Ishikawa (cell line): ENCODE data around the gene ABR.

Experiments
- CEBPB ChIP-seq: IDR thresholded peaks from 2 replicates; pipeline ENCODE4 v1.6.1; 2012
- CREB1 ChIP-seq: IDR thresholded peaks from 2 replicates; pipeline ENCODE4 v1.6.1; 2012; ENCODE audit warnings: low read depth
- EGR1 ChIP-seq: IDR thresholded peaks from 2 replicates; pipeline ENCODE4 v1.6.1; 2012
- EP300 ChIP-seq: IDR thresholded peaks from 2 replicates; pipeline ENCODE4 v1.6.1; 2012; ENCODE audit warnings: borderline replicate concordance
- FOXM1 ChIP-seq: IDR thresholded peaks from 2 replicates; pipeline ENCODE4 v1.6.1; 2012; ENCODE audit warnings: low read depth, borderline replicate concordance
- MAX ChIP-seq: IDR thresholded peaks from 2 replicates; pipeline ENCODE4 v1.6.1; 2012
- NFIC ChIP-seq: IDR thresholded peaks from 2 replicates; pipeline ENCODE4 v1.6.1; 2012
- RAD21 ChIP-seq: IDR thresholded peaks from 2 replicates; pipeline ENCODE4 v1.6.1; 2012; ENCODE audit warnings: low read depth
- TAF1 ChIP-seq: IDR thresholded peaks from 2 replicates; pipeline ENCODE4 v1.6.1; 2012; ENCODE audit warnings: low read depth, mild to moderate bottlenecking
- TCF12 ChIP-seq: IDR thresholded peaks from 2 replicates; pipeline ENCODE4 v1.6.1; 2012; ENCODE audit warnings: low read depth
- TEAD4 ChIP-seq: IDR thresholded peaks from 2 replicates; pipeline ENCODE4 v1.6.1; 2012
- YY1 ChIP-seq: IDR thresholded peaks from 2 replicates; pipeline ENCODE4 v1.6.1; 2012; ENCODE audit warnings: low read depth
- ZBTB7A ChIP-seq: IDR thresholded peaks from 2 replicates; pipeline ENCODE4 v1.6.1; 2012; ENCODE audit warnings: low read depth
- TF ChIP-seq, protein P1 (sequence below): IDR thresholded peaks from 2 replicates; pipeline ENCODE4 v1.6.1; 2012
- TF ChIP-seq, protein P2 (sequence below): IDR thresholded peaks from 2 replicates; pipeline ENCODE4 v1.6.1; 2012; ENCODE audit warnings: low read depth, mild to moderate bottlenecking

Gene ABR

GRCh38 chr17:968812-969730 lies 210.7 kb downstream of the ABR start:
- no peak for TF ChIP-seq CREB1
- no peak for TF ChIP-seq ZBTB7A
- no peak for TF ChIP-seq EGR1
- TF ChIP-seq RAD21: no peak
- no peak for TF ChIP-seq YY1
- TF ChIP-seq, protein P1, sequence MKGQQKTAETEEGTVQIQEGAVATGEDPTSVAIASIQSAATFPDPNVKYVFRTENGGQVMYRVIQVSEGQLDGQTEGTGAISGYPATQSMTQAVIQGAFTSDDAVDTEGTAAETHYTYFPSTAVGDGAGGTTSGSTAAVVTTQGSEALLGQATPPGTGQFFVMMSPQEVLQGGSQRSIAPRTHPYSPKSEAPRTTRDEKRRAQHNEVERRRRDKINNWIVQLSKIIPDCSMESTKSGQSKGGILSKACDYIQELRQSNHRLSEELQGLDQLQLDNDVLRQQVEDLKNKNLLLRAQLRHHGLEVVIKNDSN: no peak
- no peak for TF ChIP-seq NFIC
- TF ChIP-seq TAF1: no peak
- TF ChIP-seq EP300: no peak
- no peak for TF ChIP-seq TEAD4
- TF ChIP-seq, protein P2, sequence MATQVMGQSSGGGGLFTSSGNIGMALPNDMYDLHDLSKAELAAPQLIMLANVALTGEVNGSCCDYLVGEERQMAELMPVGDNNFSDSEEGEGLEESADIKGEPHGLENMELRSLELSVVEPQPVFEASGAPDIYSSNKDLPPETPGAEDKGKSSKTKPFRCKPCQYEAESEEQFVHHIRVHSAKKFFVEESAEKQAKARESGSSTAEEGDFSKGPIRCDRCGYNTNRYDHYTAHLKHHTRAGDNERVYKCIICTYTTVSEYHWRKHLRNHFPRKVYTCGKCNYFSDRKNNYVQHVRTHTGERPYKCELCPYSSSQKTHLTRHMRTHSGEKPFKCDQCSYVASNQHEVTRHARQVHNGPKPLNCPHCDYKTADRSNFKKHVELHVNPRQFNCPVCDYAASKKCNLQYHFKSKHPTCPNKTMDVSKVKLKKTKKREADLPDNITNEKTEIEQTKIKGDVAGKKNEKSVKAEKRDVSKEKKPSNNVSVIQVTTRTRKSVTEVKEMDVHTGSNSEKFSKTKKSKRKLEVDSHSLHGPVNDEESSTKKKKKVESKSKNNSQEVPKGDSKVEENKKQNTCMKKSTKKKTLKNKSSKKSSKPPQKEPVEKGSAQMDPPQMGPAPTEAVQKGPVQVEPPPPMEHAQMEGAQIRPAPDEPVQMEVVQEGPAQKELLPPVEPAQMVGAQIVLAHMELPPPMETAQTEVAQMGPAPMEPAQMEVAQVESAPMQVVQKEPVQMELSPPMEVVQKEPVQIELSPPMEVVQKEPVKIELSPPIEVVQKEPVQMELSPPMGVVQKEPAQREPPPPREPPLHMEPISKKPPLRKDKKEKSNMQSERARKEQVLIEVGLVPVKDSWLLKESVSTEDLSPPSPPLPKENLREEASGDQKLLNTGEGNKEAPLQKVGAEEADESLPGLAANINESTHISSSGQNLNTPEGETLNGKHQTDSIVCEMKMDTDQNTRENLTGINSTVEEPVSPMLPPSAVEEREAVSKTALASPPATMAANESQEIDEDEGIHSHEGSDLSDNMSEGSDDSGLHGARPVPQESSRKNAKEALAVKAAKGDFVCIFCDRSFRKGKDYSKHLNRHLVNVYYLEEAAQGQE: no peak
- no peak for TF ChIP-seq MAX
- TF ChIP-seq FOXM1: no peak
- TF ChIP-seq TCF12: no peak
- TF ChIP-seq CEBPB: no peak

DNA sequence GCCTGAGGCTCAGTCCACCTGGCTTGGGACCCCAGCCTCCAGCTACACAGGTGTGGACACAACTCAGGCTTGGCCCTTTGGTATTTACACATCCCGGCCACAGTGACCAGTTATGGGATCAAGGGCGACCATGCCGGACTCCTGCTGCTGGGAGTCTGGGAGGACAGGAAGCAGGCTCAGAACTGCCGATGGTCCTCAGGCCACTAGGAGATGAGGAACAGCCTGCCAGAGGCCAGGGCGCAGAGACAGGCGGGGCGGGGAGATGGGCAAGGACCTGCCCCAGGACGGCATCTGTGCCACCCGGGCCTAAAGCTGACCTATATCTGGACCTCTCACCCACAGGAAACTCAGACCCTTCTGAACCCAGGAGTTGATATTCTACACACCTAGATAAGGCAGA lies 212.7 kb downstream of the ABR start:
- TF ChIP-seq YY1 (no peak), FOXM1 (no peak), ZBTB7A (no peak), CREB1 (no peak), TCF12 (no peak), MAX (no peak), CEBPB (no peak), TEAD4 (no peak)
- TF ChIP-seq, protein P2: no peak
- TF ChIP-seq, protein P1: no peak

- TF ChIP-seq, protein P1: no peak
- TF ChIP-seq FOXM1 (no peak), MAX (no peak), EP300 (no peak), ZBTB7A (no peak), RAD21 (no peak), YY1 (no peak)
Observed at GRCh38 chr17:965311-965989, 214.3 kb downstream of the ABR start.

DNA sequence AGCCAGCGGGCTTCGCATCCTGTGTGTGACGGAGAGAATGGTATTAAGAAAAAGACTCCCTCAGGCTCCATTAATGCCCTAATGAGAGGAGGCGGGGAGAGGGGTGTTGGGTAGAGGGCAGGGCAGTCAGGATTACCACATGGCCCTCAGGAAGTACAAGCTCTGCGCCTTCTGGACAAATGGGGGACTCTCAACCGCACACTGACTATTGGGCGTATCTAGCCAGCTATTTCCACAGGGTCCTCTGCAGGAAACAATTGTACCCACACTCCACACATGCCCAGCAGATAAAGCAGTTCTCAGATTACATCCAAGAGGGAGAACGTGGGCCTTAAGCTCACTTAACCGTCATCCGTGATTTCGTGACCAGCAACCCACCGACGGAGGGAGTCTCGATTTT lies 214.9 kb downstream of the ABR start:
- TF ChIP-seq, protein P2: no peak
- TF ChIP-seq, protein P1: no peak
- TF ChIP-seq FOXM1 (no peak), YY1 (no peak), CREB1 (no peak), NFIC (no peak), ZBTB7A (no peak), RAD21 (no peak), MAX (no peak), EP300 (no peak), TAF1 (no peak), EGR1 (no peak), TCF12 (no peak), CEBPB (no peak), TEAD4 (no peak)
